H9 (cell line): ENCODE data around the gene PLA1A. TPM values are rescaled to one million over a fixed set of nuclear protein-coding genes. Genes with fewer than 3 reads are reported as not detected.

ENCODE experiments used
- DNase-seq: peaks from one replicate; pipeline ENCODE4 v3.0.0-alpha.2; 2017
- H2AFZ ChIP-seq: one replicate; pipeline ENCODE4 v1.6.1; 2013; ENCODE audit warnings: mild to moderate bottlenecking, low read length, control low read depth, moderate library complexity
- H2AK5ac ChIP-seq: 2 replicates; pipeline ENCODE4 v1.6.1; 2013; ENCODE audit warnings: low read length, control low read depth, mixed read lengths; ENCODE audit not compliant: insufficient read length
- H2BK120ac ChIP-seq: one replicate; pipeline ENCODE4 v1.6.1; 2013; ENCODE audit warnings: low read depth, mild to moderate bottlenecking, low read length, control low read depth, inconsistent platforms; ENCODE audit not compliant: poor library complexity, severe bottlenecking
- H2BK12ac ChIP-seq: 2 replicates; pipeline ENCODE4 v1.6.1; 2013; ENCODE audit warnings: low read length, control low read depth, mixed read lengths, low read depth; ENCODE audit not compliant: insufficient read length
- H2BK15ac ChIP-seq: 2 replicates; pipeline ENCODE4 v1.6.1; 2013; ENCODE audit warnings: low read depth, low read length, control low read depth
- H2BK20ac ChIP-seq: one replicate; pipeline ENCODE4 v1.6.1; 2013; ENCODE audit warnings: low read depth, mild to moderate bottlenecking, low read length, control low read depth, inconsistent platforms; ENCODE audit not compliant: poor library complexity, severe bottlenecking
- H2BK5ac ChIP-seq: 2 replicates; pipeline ENCODE4 v1.6.1; 2013; ENCODE audit warnings: low read length, control low read depth, mixed read lengths; ENCODE audit not compliant: insufficient read length
- H3K14ac ChIP-seq: 2 replicates; pipeline ENCODE4 v1.6.1; 2013; ENCODE audit warnings: low read length, control low read depth; ENCODE audit not compliant: insufficient read depth
- H3K18ac ChIP-seq: 2 replicates; pipeline ENCODE4 v1.6.1; 2013; ENCODE audit warnings: low read depth, mild to moderate bottlenecking, mixed read lengths, low read length, control low read depth; ENCODE audit not compliant: insufficient read length
- H3K23ac ChIP-seq: 2 replicates; pipeline ENCODE4 v1.6.1; 2013; ENCODE audit warnings: low read length, control low read depth, mixed read lengths, low read depth; ENCODE audit not compliant: insufficient read length
- H3K23me2 ChIP-seq: 2 replicates; pipeline ENCODE4 v1.6.1; 2013; ENCODE audit warnings: low read depth, mild to moderate bottlenecking, mixed read lengths, low read length, control low read depth; ENCODE audit not compliant: insufficient read length, poor library complexity, severe bottlenecking
- H3K27ac ChIP-seq: 2 replicates; pipeline ENCODE4 v1.5.1; 2013; ENCODE audit warnings: low read length, control low read depth, mixed read lengths, low read depth; ENCODE audit not compliant: insufficient read length
- H3K27me3 ChIP-seq: 2 replicates; pipeline ENCODE4 v1.6.1; 2013; ENCODE audit warnings: low read length, control low read depth, inconsistent platforms; ENCODE audit not compliant: insufficient read depth
- H3K4ac ChIP-seq: 2 replicates; pipeline ENCODE4 v1.6.1; 2013; ENCODE audit warnings: low read depth, mild to moderate bottlenecking, control low read depth, inconsistent platforms, low read length, moderate library complexity
- H3K4me1 ChIP-seq: 2 replicates; pipeline ENCODE4 v1.6.1; 2013; ENCODE audit warnings: low read length, control low read depth, inconsistent platforms; ENCODE audit not compliant: insufficient read depth
- H3K4me2 ChIP-seq: 2 replicates; pipeline ENCODE4 v1.6.1; 2013; ENCODE audit warnings: low read length, control low read depth, mixed read lengths; ENCODE audit not compliant: insufficient read length, insufficient read depth
- H3K56ac ChIP-seq: 2 replicates; pipeline ENCODE4 v1.6.1; 2013; ENCODE audit warnings: low read depth, mild to moderate bottlenecking, mixed read lengths, low read length, control low read depth; ENCODE audit not compliant: insufficient read length
- H3K79me1 ChIP-seq: 2 replicates; pipeline ENCODE4 v1.6.1; 2013; ENCODE audit warnings: low read depth, mild to moderate bottlenecking, moderate library complexity, low read length, control low read depth, inconsistent platforms; ENCODE audit not compliant: insufficient read depth, poor library complexity, severe bottlenecking
- H3K79me2 ChIP-seq: 2 replicates; pipeline ENCODE4 v1.6.1; 2013; ENCODE audit warnings: low read length, control low read depth, inconsistent platforms; ENCODE audit not compliant: insufficient read depth
- H3K9ac ChIP-seq: 2 replicates; pipeline ENCODE4 v1.6.1; 2013; ENCODE audit warnings: low read length, control low read depth, mixed read lengths; ENCODE audit not compliant: insufficient read length; ENCODE audit errors: extremely low read depth
- H3K9me3 ChIP-seq: one replicate; pipeline ENCODE4 v1.6.1; 2013; ENCODE audit warnings: low read depth, low read length, inconsistent platforms; ENCODE audit not compliant: control insufficient read depth
- H3T11ph ChIP-seq: one replicate; pipeline ENCODE4 v1.6.1; 2013; ENCODE audit warnings: mild to moderate bottlenecking, low read length, control low read depth, inconsistent platforms
- H4K20me1 ChIP-seq: one replicate; pipeline ENCODE4 v1.6.1; 2013; ENCODE audit not compliant: control insufficient read depth, insufficient read length, insufficient read depth
- H4K5ac ChIP-seq: 2 replicates; pipeline ENCODE4 v1.6.1; 2013; ENCODE audit warnings: low read depth, mild to moderate bottlenecking, mixed read lengths, low read length, control low read depth; ENCODE audit not compliant: insufficient read length
- H4K8ac ChIP-seq: replicated peaks from 2 replicates; pipeline ENCODE4 v1.6.1; 2013; ENCODE audit warnings: low read length, control low read depth, mixed read lengths, low read depth; ENCODE audit not compliant: insufficient read length
- H4K91ac ChIP-seq: 2 replicates; pipeline ENCODE4 v1.6.1; 2013; ENCODE audit warnings: low read depth, mild to moderate bottlenecking, moderate library complexity, mixed read lengths, low read length, control low read depth; ENCODE audit not compliant: insufficient read length
- H3K27ac Mint-ChIP-seq, 3 experiments: 2 replicates in 2 of 3; 3 replicates in 1 of 3; pipeline ENCODE4 v1.8.0; 2020 to 2021; ENCODE audit warnings: mixed read lengths in 3 of 3, mild to moderate bottlenecking in 1 of 3, moderate library complexity in 1 of 3
- H3K27me3 Mint-ChIP-seq: 2 replicates; pipeline ENCODE4 v1.8.0; 2021; ENCODE audit warnings: low read depth, mild to moderate bottlenecking, moderate library complexity, mixed read lengths
- H3K36me3 Mint-ChIP-seq, 3 experiments: 2 replicates in 2 of 3; 3 replicates in 1 of 3; pipeline ENCODE4 v1.8.0; 2020 to 2021; ENCODE audit warnings: low read depth in 3 of 3, mixed read lengths in 3 of 3; ENCODE audit not compliant: insufficient read depth in 1 of 3
- H3K4me1 Mint-ChIP-seq, 2 experiments: 2 replicates each; pipeline ENCODE4 v1.8.0; 2020; ENCODE audit warnings: mixed read lengths in 2 of 2
- H3K4me3 Mint-ChIP-seq, 2 experiments: 2 replicates in 1 of 2; 3 replicates in 1 of 2; pipeline ENCODE4 v1.8.0; 2020 to 2021; ENCODE audit warnings: mild to moderate bottlenecking in 2 of 2, mixed read lengths in 2 of 2, moderate library complexity in 1 of 2
- H3K9me3 Mint-ChIP-seq, 2 experiments: 2 replicates in 1 of 2; 3 replicates in 1 of 2; pipeline ENCODE4 v1.8.0; 2020; ENCODE audit warnings: mild to moderate bottlenecking in 2 of 2, mixed read lengths in 2 of 2, moderate library complexity in 1 of 2
- WGBS: extraction: QIAGEN DNeasy Blood & Tissue Kit; methylation state at CpG from one replicate; pipeline ENCODE4 v1.1.7; 2013; ENCODE audit warnings: missing lambda C conversion rate, low lambda C conversion rate, mixed read lengths; ENCODE audit not compliant: insufficient read length; ENCODE audit errors: extremely low coverage; 5-methylcytosine and 5-hydroxymethylcytosine counted together
- total RNA-seq: library from RNA; stranded (reverse); gene quantifications from 2 replicates; pipeline ENCODE4 v1.2.1, GENCODE V29; 2021
- TF ChIP-seq, protein P1 (sequence below): fragments of 200-600 bp; sonication (generic); conservative IDR thresholded peaks from 3 replicates; pipeline ENCODE4 v1.8.0; 2021; ENCODE audit warnings: antibody characterized with exemption, mild to moderate bottlenecking

The PLA1A gene
- total RNA-seq, 1 experiment from 2014 or later: not detected

DNA sequence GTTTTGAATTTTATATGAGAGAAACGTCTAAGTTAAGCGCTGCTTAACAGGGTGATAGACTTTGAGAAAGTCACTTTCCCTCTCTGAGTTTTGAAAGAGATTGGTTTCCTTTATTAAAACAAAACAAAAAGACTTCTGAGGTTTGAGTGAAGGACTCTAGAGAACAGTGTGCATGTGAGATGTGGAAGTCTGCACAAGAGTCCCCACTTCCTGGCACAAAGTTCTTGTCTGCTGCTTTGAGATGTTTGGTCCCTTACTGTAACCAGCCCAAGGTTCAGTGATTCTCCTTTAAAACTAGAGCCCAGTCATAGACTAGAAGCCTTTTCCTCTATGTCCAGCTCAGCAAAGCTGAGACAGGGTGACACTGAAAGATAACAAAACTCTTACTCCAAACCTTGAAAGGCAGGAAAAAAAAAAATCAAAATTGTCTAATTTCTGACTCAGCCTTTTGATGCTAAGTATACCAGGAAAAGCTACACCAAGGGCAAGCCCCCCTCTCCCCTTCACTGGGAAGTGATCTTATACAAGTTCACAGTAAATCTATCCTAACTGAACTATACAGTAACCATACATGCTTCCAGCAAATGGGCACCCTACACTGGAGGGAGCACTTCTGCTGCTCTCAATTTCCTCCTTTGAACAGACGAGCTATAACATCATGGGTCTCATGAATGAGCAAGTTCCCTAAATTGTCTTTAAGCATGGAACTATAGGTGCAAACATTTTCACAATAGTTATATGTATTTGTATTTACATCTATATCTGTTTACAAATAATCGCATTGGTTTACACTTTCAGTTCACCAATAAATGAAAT is 60.4 kb downstream of the PLA1A start:
- no peak overlapping the region for H3T11ph ChIP-seq
- no peaks in the 10 kb centered on the region for H3K9me3 ChIP-seq
- TF ChIP-seq, protein P1, sequence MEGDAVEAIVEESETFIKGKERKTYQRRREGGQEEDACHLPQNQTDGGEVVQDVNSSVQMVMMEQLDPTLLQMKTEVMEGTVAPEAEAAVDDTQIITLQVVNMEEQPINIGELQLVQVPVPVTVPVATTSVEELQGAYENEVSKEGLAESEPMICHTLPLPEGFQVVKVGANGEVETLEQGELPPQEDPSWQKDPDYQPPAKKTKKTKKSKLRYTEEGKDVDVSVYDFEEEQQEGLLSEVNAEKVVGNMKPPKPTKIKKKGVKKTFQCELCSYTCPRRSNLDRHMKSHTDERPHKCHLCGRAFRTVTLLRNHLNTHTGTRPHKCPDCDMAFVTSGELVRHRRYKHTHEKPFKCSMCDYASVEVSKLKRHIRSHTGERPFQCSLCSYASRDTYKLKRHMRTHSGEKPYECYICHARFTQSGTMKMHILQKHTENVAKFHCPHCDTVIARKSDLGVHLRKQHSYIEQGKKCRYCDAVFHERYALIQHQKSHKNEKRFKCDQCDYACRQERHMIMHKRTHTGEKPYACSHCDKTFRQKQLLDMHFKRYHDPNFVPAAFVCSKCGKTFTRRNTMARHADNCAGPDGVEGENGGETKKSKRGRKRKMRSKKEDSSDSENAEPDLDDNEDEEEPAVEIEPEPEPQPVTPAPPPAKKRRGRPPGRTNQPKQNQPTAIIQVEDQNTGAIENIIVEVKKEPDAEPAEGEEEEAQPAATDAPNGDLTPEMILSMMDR: no peak
- no peaks in the 10 kb centered on the region; a peak in 1 of 5 replicates for H3K9me3 Mint-ChIP-seq
- no peak overlapping the region for H3K4ac ChIP-seq
- H2BK20ac ChIP-seq: no peak overlapping the region
- no peak overlapping the region for H3K27ac Mint-ChIP-seq
- H3K9ac ChIP-seq: no peak overlapping the region
- H2BK12ac ChIP-seq: no peak overlapping the region
- no peak overlapping the region for H4K5ac ChIP-seq
- H3K18ac ChIP-seq: no peak overlapping the region
- H3K23me2 ChIP-seq: no peaks in the 10 kb centered on the region
- no peak overlapping the region for H2AFZ ChIP-seq
- H3K14ac ChIP-seq: no peak overlapping the region
- WGBS: no CpG with 5 or more reads among the region's 4 CpGs
- H4K91ac ChIP-seq: no peak overlapping the region
- no peak overlapping the region for H2BK15ac ChIP-seq
- no peak for DNase-seq
- H3K4me2 ChIP-seq: no peak overlapping the region
- no peak overlapping the region for H3K4me3 Mint-ChIP-seq
- H2BK120ac ChIP-seq: no peak overlapping the region
- no peak overlapping the region for H3K27ac ChIP-seq
- H4K8ac ChIP-seq: no peak overlapping the region
- H3K23ac ChIP-seq: no peak overlapping the region
- H4K20me1 ChIP-seq: no peaks in the 10 kb centered on the region
- no peaks in the 10 kb centered on the region for H3K36me3 Mint-ChIP-seq
- H3K79me2 ChIP-seq: no peaks in the 10 kb centered on the region
- H2BK5ac ChIP-seq: no peak overlapping the region
- no peaks in the 10 kb centered on the region for H3K27me3 ChIP-seq
- H3K56ac ChIP-seq: no peak overlapping the region
- H3K79me1 ChIP-seq: no peaks in the 10 kb centered on the region
- H2AK5ac ChIP-seq: no peak overlapping the region
- no peaks in the 10 kb centered on the region for H3K27me3 Mint-ChIP-seq
- H3K4me1 Mint-ChIP-seq: peaks cover 2 to 4% of the 10 kb centered on the region in 2 experiments; a peak in 2 of 4 replicates
- 0 out of 2 replicates have a peak, but pooled peaks cover 2% of the 10 kb centered on the region for H3K4me1 ChIP-seq
